Loucy (cell line): ENCODE measurements around the gene NHEJ1.

Experiments
- H2AFZ ChIP-seq: fragments of 200-600 bp; sonication (generic); 2 replicates; pipeline ENCODE4 v1.6.0; 2016; ENCODE audit warnings: antibody characterized with exemption, mild to moderate bottlenecking, low read length, moderate library complexity
- H3F3A ChIP-seq: fragments of 200-600 bp; 2 replicates; pipeline ENCODE4 v1.6.0; 2016; ENCODE audit warnings: antibody characterized with exemption, low read depth, mild to moderate bottlenecking
- H3K27me3 ChIP-seq: fragments of 200-600 bp; sonication (generic); 2 replicates; pipeline ENCODE4 v1.6.1; 2014; ENCODE audit warnings: low read length, mild to moderate bottlenecking; ENCODE audit not compliant: insufficient read depth, poor library complexity, severe bottlenecking
- H3K36me3 ChIP-seq: fragments of 200-600 bp; sonication (generic); 2 replicates; pipeline ENCODE4 v1.6.1; 2016; ENCODE audit warnings: low read length; ENCODE audit not compliant: insufficient read depth
- H3K4me1 ChIP-seq: fragments of 200-600 bp; sonication (generic); 2 replicates; pipeline ENCODE4 v1.5.1; 2014; ENCODE audit warnings: low read length, mild to moderate bottlenecking; ENCODE audit not compliant: insufficient read depth, poor library complexity, severe bottlenecking
- H3K4me2 ChIP-seq: fragments of 200-600 bp; sonication (generic); 2 replicates; pipeline ENCODE4 v1.6.0; 2014; ENCODE audit warnings: antibody characterized with exemption, low read length, low read depth, mild to moderate bottlenecking; ENCODE audit not compliant: poor library complexity, severe bottlenecking
- H3K4me3 ChIP-seq: fragments of 200-600 bp; sonication (generic); 2 replicates; pipeline ENCODE4 v1.5.1; 2014; ENCODE audit warnings: low read length, mild to moderate bottlenecking, mixed read lengths; ENCODE audit not compliant: poor library complexity, severe bottlenecking
- H3K79me2 ChIP-seq: fragments of 200-600 bp; sonication (generic); 2 replicates; pipeline ENCODE4 v1.6.1; 2014; ENCODE audit warnings: low read length; ENCODE audit not compliant: insufficient read depth
- H3K9ac ChIP-seq: fragments of 200-600 bp; sonication (generic); 2 replicates; pipeline ENCODE4 v1.6.0; 2014; ENCODE audit warnings: mild to moderate bottlenecking, low read depth, low read length, moderate library complexity; ENCODE audit not compliant: poor library complexity, severe bottlenecking
- H3K9me2 ChIP-seq: fragments of 200-600 bp; sonication (generic); replicated peaks from 2 replicates; pipeline ENCODE4 v1.6.1; 2016; ENCODE audit warnings: low read depth, low read length, mixed read lengths
- H3K9me3 ChIP-seq: fragments of 200-600 bp; sonication (generic); 2 replicates; pipeline ENCODE4 v1.6.1; 2014; ENCODE audit warnings: mild to moderate bottlenecking, antibody characterized with exemption, low read length, low read depth; ENCODE audit not compliant: insufficient read depth
- H4K20me1 ChIP-seq: fragments of 200-600 bp; sonication (generic); 2 replicates; pipeline ENCODE4 v1.6.0; 2014; ENCODE audit warnings: antibody characterized with exemption, low read length, mild to moderate bottlenecking; ENCODE audit not compliant: insufficient read depth, poor library complexity, severe bottlenecking
- CTCF ChIP-seq: fragments of 200-600 bp; sonication (generic); conservative IDR thresholded peaks from 2 replicates; pipeline ENCODE4 v1.5.1; 2014; ENCODE audit warnings: mild to moderate bottlenecking, antibody characterized with exemption, low read length
- EZH2phosphoT487 ChIP-seq: fragments of 200-600 bp; IDR thresholded peaks from 2 replicates; pipeline ENCODE4 v1.6.1; 2018; ENCODE audit warnings: antibody characterized with exemption, mild to moderate bottlenecking, moderate library complexity, borderline replicate concordance

The NHEJ1 gene

DNA sequence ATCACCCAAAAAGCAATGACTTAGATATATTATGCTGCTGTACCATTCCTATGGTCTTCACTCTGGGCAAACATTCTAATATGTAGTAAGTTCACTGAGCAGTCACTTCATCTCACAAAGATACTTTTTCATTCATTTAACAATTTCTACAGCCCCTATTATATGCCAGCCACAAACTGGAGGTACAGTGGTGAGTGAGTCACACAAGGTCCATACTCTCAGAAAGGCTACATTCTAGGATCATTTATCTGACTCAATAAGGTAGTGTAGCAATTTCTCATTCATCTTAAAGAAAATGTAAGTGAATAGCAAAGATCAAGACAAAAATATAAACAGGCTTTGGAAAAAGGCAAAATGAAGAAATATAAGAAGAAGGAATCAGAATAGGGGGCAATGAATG is 40.5 kb downstream of the NHEJ1 start:
- no peak overlapping the region for H2AFZ ChIP-seq
- H3K4me2 ChIP-seq, result no peak overlapping the region
- no peaks in the 10 kb centered on the region for H3K9me3 ChIP-seq
- no peak overlapping the region for H3K9ac ChIP-seq
- H3K27me3 ChIP-seq, result no peaks in the 10 kb centered on the region
- H3K36me3 ChIP-seq, result no peaks in the 10 kb centered on the region
- no peaks in the 10 kb centered on the region for H4K20me1 ChIP-seq
- H3F3A ChIP-seq, result no peaks in the 10 kb centered on the region
- H3K9me2 ChIP-seq, result no peaks in the 10 kb centered on the region
- no peak overlapping the region for H3K4me3 ChIP-seq
- H3K4me1 ChIP-seq, result peaks cover 12% of the 10 kb centered on the region
- TF ChIP-seq CTCF (no peak), EZH2phosphoT487 (no peak)
- no peaks in the 10 kb centered on the region for H3K79me2 ChIP-seq

GRCh38 chr2:219119422-219120043 is 41.1 kb downstream of the NHEJ1 start:
- Histone ChIP-seq H4K20me1 (no peaks in the 10 kb centered on the region), H3K9ac (no peak overlapping the region), H3K4me3 (no peak overlapping the region)

GRCh38 chr2:219118504-219118903 is 42.1 kb downstream of the NHEJ1 start:
- Histone ChIP-seq H3K4me1 (no peaks in the 10 kb centered on the region), H3K79me2 (no peaks in the 10 kb centered on the region), H3F3A (no peaks in the 10 kb centered on the region), H3K9ac (no peak overlapping the region), H3K27me3 (no peaks in the 10 kb centered on the region), H3K9me3 (no peaks in the 10 kb centered on the region), H3K36me3 (no peaks in the 10 kb centered on the region), H2AFZ (no peak overlapping the region), H3K4me2 (no peak overlapping the region), H3K9me2 (no peaks in the 10 kb centered on the region), H3K4me3 (no peak overlapping the region), H4K20me1 (no peaks in the 10 kb centered on the region)
- TF ChIP-seq CTCF (no peak), EZH2phosphoT487 (no peak)

More at GRCh38 chr2:219119422-219120043, 41.1 kb downstream of the NHEJ1 start:
- no peaks in the 10 kb centered on the region for H3K9me3 ChIP-seq
- no peaks in the 10 kb centered on the region for H3F3A ChIP-seq
- H3K36me3 ChIP-seq, result no peaks in the 10 kb centered on the region
- H3K4me2 ChIP-seq, result no peak overlapping the region
- H3K4me1 ChIP-seq, result peaks cover 7% of the 10 kb centered on the region
- no peaks in the 10 kb centered on the region for H3K27me3 ChIP-seq
- H3K9me2 ChIP-seq, result no peaks in the 10 kb centered on the region
- TF ChIP-seq CTCF (peak; percentile 93), EZH2phosphoT487 (no peak)
- H2AFZ ChIP-seq, result no peak overlapping the region
- no peaks in the 10 kb centered on the region for H3K79me2 ChIP-seq
